Transverse colon (tissue), 4 donors: ENCODE results near the gene NLGN1. TPM values are rescaled to one million over a fixed set of nuclear protein-coding genes. Genes with fewer than 3 reads are reported as not detected.

Source experiments
- DNase-seq: peaks from one replicate; pipeline ENCODE4 v3.0.0-alpha.2; 2019
- H3K27ac ChIP-seq, 4 donors: fragments of 200-600 bp; sonication (generic); 2 replicates each; pipeline ENCODE4 v1.5.1; 2016 to 2018; ENCODE audit warnings: inconsistent platforms in 4 of 4
- H3K27me3 ChIP-seq: fragments of 200-600 bp; sonication (generic); 2 replicates; pipeline ENCODE4 v1.5.1; 2017; ENCODE audit warnings: inconsistent platforms
- H3K36me3 ChIP-seq, 4 donors: fragments of 200-600 bp; sonication (generic); 2 replicates each; pipeline ENCODE4 v1.5.1; 2017 to 2019; ENCODE audit warnings: inconsistent platforms in 4 of 4
- H3K4me1 ChIP-seq, 4 donors: fragments of 200-600 bp; sonication (generic); 2 replicates each; pipeline ENCODE4 v1.5.1; 2017 to 2020; ENCODE audit warnings: inconsistent platforms in 4 of 4
- H3K4me3 ChIP-seq, 4 donors: fragments of 200-600 bp; sonication (generic); 1 replicate in 1 of 4; 2 replicates in 3 of 4; pipeline versions ENCODE4 v1.5.1 to v1.6.1; 2017 to 2019; ENCODE audit warnings: inconsistent platforms in 4 of 4
- H3K9me3 ChIP-seq, 2 donors: fragments of 200-600 bp; sonication (generic); 2 replicates each; pipeline ENCODE4 v1.5.1; 2017 to 2019; ENCODE audit warnings: inconsistent platforms in 2 of 2
- EP300 ChIP-seq: sonication (generic); formaldehyde crosslinking; IDR thresholded peaks from one replicate; pipeline ENCODE4 v1.6.1; 2017; ENCODE audit warnings: antibody characterized with exemption, low read depth
- POLR2A ChIP-seq: fragments of 450-650 bp; IDR thresholded peaks from one replicate; pipeline ENCODE4 v1.6.1; 2016; ENCODE audit warnings: antibody characterized with exemption, mild to moderate bottlenecking, moderate library complexity
- POLR2AphosphoS5 ChIP-seq, 3 donors: sonication (generic); formaldehyde crosslinking; IDR thresholded peaks; one replicate each; pipeline ENCODE4 v1.6.1; 2016; ENCODE audit warnings: antibody characterized with exemption in 3 of 3
- WGBS, 2 donors: methylation state at CpG; one replicate each; pipeline ENCODE4 v1.1.5; 2018; ENCODE audit warnings: low coverage in 1 of 2; 5-methylcytosine and 5-hydroxymethylcytosine counted together
- in situ Hi-C, 4 donors: fragments of 200-750 bp; cut with MboI; loops; one replicate each; pipeline versions ENCODE4 v1.15.0 to v1.15.1; 2017; ENCODE audit warnings: low sequenced_read_pairs in 3 of 4, low pct_ligation_motif_present in 1 of 4, low pct_unique_long_range_greater_than_20kb in 1 of 4
- intact Hi-C: fragments of 100-400 bp; cut with DNase I; formaldehyde crosslinking; loops from one replicate; pipeline ENCODE4 v1.15.1; 2023; ENCODE audit warnings: low total_unique reads
- total RNA-seq, 4 donors: library from RNA; depleted of rRNA; stranded (reverse); fragments of >200 nt; gene quantifications; one replicate each; pipeline ENCODE4 v1.1.0, GENCODE V29; 2016
- TF ChIP-seq, protein P1 (sequence below), 5 experiments: fragments of 200-600 bp in 3 of 5; fragments of 450-650 bp in 2 of 5; sonication (generic) in 3 of 5; IDR thresholded peaks; 1 replicate in 2 of 5; 2 replicates in 3 of 5; pipeline ENCODE4 v1.5.1; 2016 to 2017; ENCODE audit warnings: antibody characterized with exemption in 5 of 5, inconsistent platforms in 3 of 5, mild to moderate bottlenecking in 2 of 5, moderate library complexity in 1 of 5

Gene NLGN1
- total RNA-seq, 4 donors from 2014 or later, result 0.40 to 5.2 (median 1.9) TPM; not detected in 1

- no peaks in the 10 kb centered on the region for H3K4me1 ChIP-seq
- in situ Hi-C loops (no loop called here), intact Hi-C loops (no loop called here)
- H3K27ac ChIP-seq, result no peak overlapping the region
- no peak overlapping the region for H3K4me3 ChIP-seq
- no peaks in the 10 kb centered on the region for H3K9me3 ChIP-seq
- TF ChIP-seq EP300 (no peak), POLR2AphosphoS5 (IDR thresholded peaks at IDR 0.05) (no peak)
- TF ChIP-seq, protein P1, sequence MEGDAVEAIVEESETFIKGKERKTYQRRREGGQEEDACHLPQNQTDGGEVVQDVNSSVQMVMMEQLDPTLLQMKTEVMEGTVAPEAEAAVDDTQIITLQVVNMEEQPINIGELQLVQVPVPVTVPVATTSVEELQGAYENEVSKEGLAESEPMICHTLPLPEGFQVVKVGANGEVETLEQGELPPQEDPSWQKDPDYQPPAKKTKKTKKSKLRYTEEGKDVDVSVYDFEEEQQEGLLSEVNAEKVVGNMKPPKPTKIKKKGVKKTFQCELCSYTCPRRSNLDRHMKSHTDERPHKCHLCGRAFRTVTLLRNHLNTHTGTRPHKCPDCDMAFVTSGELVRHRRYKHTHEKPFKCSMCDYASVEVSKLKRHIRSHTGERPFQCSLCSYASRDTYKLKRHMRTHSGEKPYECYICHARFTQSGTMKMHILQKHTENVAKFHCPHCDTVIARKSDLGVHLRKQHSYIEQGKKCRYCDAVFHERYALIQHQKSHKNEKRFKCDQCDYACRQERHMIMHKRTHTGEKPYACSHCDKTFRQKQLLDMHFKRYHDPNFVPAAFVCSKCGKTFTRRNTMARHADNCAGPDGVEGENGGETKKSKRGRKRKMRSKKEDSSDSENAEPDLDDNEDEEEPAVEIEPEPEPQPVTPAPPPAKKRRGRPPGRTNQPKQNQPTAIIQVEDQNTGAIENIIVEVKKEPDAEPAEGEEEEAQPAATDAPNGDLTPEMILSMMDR (IDR thresholded peaks at IDR 0.05), result no peak
- no peak for DNase-seq
- H3K27me3 ChIP-seq, result no peaks in the 10 kb centered on the region
- no peaks in the 10 kb centered on the region for H3K36me3 ChIP-seq
- 63 to 82% methylated on average over 3 of the region's 3 CpGs for WGBS, 2 donors
Measured at GRCh38 chr3:174276826-174277225, 879.3 kb downstream of the NLGN1 start.

DNA sequence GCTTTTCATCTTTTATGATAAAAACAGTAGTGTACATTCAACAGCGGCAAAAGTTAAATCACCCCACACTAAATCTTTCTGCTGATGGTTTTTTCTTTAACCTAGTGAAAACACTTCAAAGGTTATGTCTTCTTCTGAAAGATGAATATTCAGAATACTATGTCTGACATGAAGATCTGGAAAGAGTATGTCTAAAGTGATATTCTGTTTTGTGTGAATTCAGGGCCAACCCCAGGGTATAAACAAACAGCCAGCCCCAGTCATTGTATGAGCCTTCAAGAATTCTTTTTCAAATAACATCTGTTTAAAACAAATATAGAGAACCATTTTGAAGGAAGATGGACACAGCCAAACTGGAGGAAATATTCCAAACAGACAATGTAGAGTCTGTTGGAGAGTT, 880.5 kb downstream of the NLGN1 start:
- Histone ChIP-seq H3K4me1 (no peaks in the 10 kb centered on the region), H3K27ac (no peak overlapping the region), H3K4me3 (no peak overlapping the region), H3K9me3 (no peaks in the 10 kb centered on the region), H3K27me3 (no peaks in the 10 kb centered on the region), H3K36me3 (no peaks in the 10 kb centered on the region)
- intact Hi-C loops (no loop called here), in situ Hi-C loops (no loop called here)
- WGBS, 2 donors, result 0 to 2% methylated on average over 1 of the region's 1 CpG
- TF ChIP-seq EP300 (no peak), POLR2AphosphoS5 (IDR thresholded peaks at IDR 0.05) (no peak), POLR2A (no peak)
- TF ChIP-seq, protein P1 (IDR thresholded peaks at IDR 0.05), result no peak
- DNase-seq, result no peak

GRCh38 chr3:174280186-174280585, 882.6 kb downstream of the NLGN1 start:
- in situ Hi-C loops, result no loop called here
- WGBS, 2 donors, result 89% methylated on average over 3 of the region's 3 CpGs
- no peaks in the 10 kb centered on the region for H3K27me3 ChIP-seq
- H3K27ac ChIP-seq, result no peak overlapping the region
- DNase-seq, result no peak
- H3K36me3 ChIP-seq, result no peaks in the 10 kb centered on the region
- H3K4me3 ChIP-seq, result no peak overlapping the region
- intact Hi-C loops, result no loop called here
- TF ChIP-seq POLR2AphosphoS5 (IDR thresholded peaks at IDR 0.05) (no peak), POLR2A (no peak), EP300 (no peak)
- TF ChIP-seq, protein P1 (IDR thresholded peaks at IDR 0.05), result no peak
- no peaks in the 10 kb centered on the region for H3K9me3 ChIP-seq
- no peaks in the 10 kb centered on the region for H3K4me1 ChIP-seq

DNA sequence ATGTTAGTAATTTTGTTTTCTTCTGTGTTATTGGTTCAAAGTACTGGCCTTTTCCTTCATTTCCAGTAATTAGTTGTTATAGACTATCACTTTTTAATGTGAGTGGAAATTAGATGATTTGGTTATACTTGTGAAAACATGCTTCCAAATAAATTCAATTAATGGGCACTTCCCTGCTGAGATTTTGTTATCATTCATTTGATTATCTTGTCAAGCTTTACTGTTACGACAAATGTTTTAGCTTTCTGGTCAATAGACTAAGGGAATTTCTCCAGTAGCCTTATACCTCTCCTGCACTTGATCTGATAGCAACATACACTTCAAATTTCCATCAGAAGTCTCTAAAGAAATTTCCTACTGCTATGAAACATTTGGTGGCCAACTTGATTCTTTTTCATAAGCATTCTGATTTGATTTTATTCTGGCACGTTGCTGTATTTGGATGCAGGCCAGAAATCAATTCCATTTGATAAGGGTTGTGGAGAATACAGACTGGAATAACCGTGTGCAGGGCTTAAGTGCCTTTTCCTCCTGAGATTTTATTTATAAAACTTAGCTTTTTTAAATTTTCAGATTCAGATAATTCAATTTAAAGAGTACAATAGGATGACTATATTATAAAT, 887.8 kb downstream of the NLGN1 start:
- Histone ChIP-seq H3K4me1 (no peaks in the 10 kb centered on the region), H3K4me3 (no peak overlapping the region), H3K27me3 (no peaks in the 10 kb centered on the region), H3K9me3 (no peaks in the 10 kb centered on the region), H3K27ac (no peak overlapping the region), H3K36me3 (no peaks in the 10 kb centered on the region)
- no peak for DNase-seq
- intact Hi-C loops (no loop called here), in situ Hi-C loops (no loop called here)
- no peak for TF ChIP-seq POLR2AphosphoS5 (IDR thresholded peaks at IDR 0.05)
- 55 to 62% methylated on average over 3 of the region's 3 CpGs for WGBS, 2 donors

GRCh38 chr3:174287705-174288104, 890.2 kb downstream of the NLGN1 start:
- in situ Hi-C loops (no loop called here), intact Hi-C loops (no loop called here)
- TF ChIP-seq EP300 (no peak), POLR2A (no peak), POLR2AphosphoS5 (IDR thresholded peaks at IDR 0.05) (no peak)
- TF ChIP-seq, protein P1 (IDR thresholded peaks at IDR 0.05), result no peak
- Histone ChIP-seq H3K27ac (no peak overlapping the region), H3K36me3 (no peaks in the 10 kb centered on the region), H3K4me1 (no peaks in the 10 kb centered on the region), H3K4me3 (no peak overlapping the region), H3K9me3 (no peaks in the 10 kb centered on the region), H3K27me3 (no peaks in the 10 kb centered on the region)
- 50 to 54% methylated on average over 1 of the region's 1 CpG for WGBS, 2 donors
- DNase-seq, result no peak
